Calu3 (cell line): ENCODE data around the gene LENEP. TPM values are rescaled to one million over a fixed set of nuclear protein-coding genes. Genes with fewer than 3 reads are reported as not detected.

Experiments used
- BruUV-seq: library from RNA; stranded (reverse); fragments of 400-500 nt; replicated peaks from 2 replicates; lab custom pipeline; 2021; lab: Mats Ljungman, UMichigan
- CTCF ChIA-PET: fragments of 300-600 bp; sonication (Branson Sonifier 250); formaldehyde crosslinking; loops from one replicate; lab custom pipeline; 2022; ENCODE audit warnings: antibody characterized with exemption; lab: Charles Lee
- DNase-seq: peaks from one replicate; pipeline ENCODE4 v3.0.0; 2022
- H3K27ac Mint-ChIP-seq: one replicate; pipeline ENCODE4 v1.8.0; 2022; ENCODE audit warnings: mixed read lengths; ENCODE audit not compliant: unreplicated experiment
- H3K27me3 Mint-ChIP-seq: one replicate; pipeline ENCODE4 v1.8.0; 2022; ENCODE audit warnings: mixed read lengths; ENCODE audit not compliant: unreplicated experiment
- H3K36me3 Mint-ChIP-seq: one replicate; pipeline ENCODE4 v1.8.0; 2022; ENCODE audit warnings: mild to moderate bottlenecking, moderate library complexity, mixed read lengths; ENCODE audit not compliant: insufficient read depth, unreplicated experiment
- H3K4me1 Mint-ChIP-seq: one replicate; pipeline ENCODE4 v1.8.0; 2022; ENCODE audit warnings: mild to moderate bottlenecking, low read depth, mixed read lengths; ENCODE audit not compliant: unreplicated experiment
- H3K4me3 Mint-ChIP-seq: one replicate; pipeline ENCODE4 v1.8.0; 2022; ENCODE audit warnings: mild to moderate bottlenecking, low read depth, moderate library complexity, mixed read lengths; ENCODE audit not compliant: unreplicated experiment
- H3K9me3 Mint-ChIP-seq: one replicate; pipeline ENCODE4 v1.8.0; 2022; ENCODE audit warnings: low read depth, mixed read lengths; ENCODE audit not compliant: unreplicated experiment
- CTCF ChIP-seq: fragments of 200-600 bp; IDR thresholded peaks from one replicate; pipeline ENCODE4 v1.8.0; 2022; ENCODE audit warnings: antibody characterized with exemption; ENCODE audit not compliant: unreplicated experiment
- intact Hi-C: fragments of 100-400 bp; cut with micrococcal nuclease; formaldehyde crosslinking; loops from one replicate; pipeline ENCODE4 v1.10.0; 2022; ENCODE audit not compliant: unreplicated experiment
- total RNA-seq: library from RNA; stranded (reverse); gene quantifications from 2 replicates; pipeline ENCODE4 v1.2.3, GENCODE V29; 2022

Gene LENEP
- total RNA-seq, 1 experiment from 2014 or later: 1.1 TPM

GRCh38 chr1:155016231-155016831 lies 22.9 kb downstream of the LENEP start:
- H3K36me3 Mint-ChIP-seq: peaks cover 56% of the 10 kb centered on the region

GRCh38 chr1:155017041-155017945 lies 23.9 kb downstream of the LENEP start:
- intact Hi-C loops: loop anchor here (2.0 kb wide), 1 partner anchor 14 kb away; the partner anchor contains the start of gene ZBTB7B
- peaks cover 56% of the 10 kb centered on the region for H3K36me3 Mint-ChIP-seq
- H3K27ac Mint-ChIP-seq: peak overlapping the region; percentile 79

More at GRCh38 chr1:155016231-155016831, 22.9 kb downstream of the LENEP start:
- H3K9me3 Mint-ChIP-seq: no peaks in the 10 kb centered on the region
- no peaks in the 10 kb centered on the region for H3K27me3 Mint-ChIP-seq
- H3K4me3 Mint-ChIP-seq: no peak overlapping the region
- no TSS peak for BruUV-seq
- intact Hi-C loops: loop anchor here (2.0 kb wide), 1 partner anchor 14 kb away; the partner anchor contains the start of gene ZBTB7B
- peak overlapping the region; percentile 51 for H3K27ac Mint-ChIP-seq
- DNase-seq: no peak
- no peak for TF ChIP-seq CTCF
- CTCF ChIA-PET: interaction anchor here (0.6 to 1.9 kb wide), 8 partner anchors 10 to 109 kb away, joined by 3 to 11 read pairs (median 9); partner anchors contain the start of genes PBXIP1 and ZBTB7B
- H3K4me1 Mint-ChIP-seq: peaks cover 30% of the 10 kb centered on the region

GRCh38 chr1:155017946-155018316 lies 24.5 kb downstream of the LENEP start:
- intact Hi-C loops: loop anchor here (2.0 kb wide), 1 partner anchor 15 kb away; the partner anchor contains the start of gene ZBTB7B
- DNase-seq: no peak

More at GRCh38 chr1:155017041-155017945, 23.9 kb downstream of the LENEP start:
- no TSS peak for BruUV-seq
- DNase-seq: peak; percentile 96
- CTCF ChIA-PET: interaction anchor here (0.5 to 1.9 kb wide), 27 partner anchors 11 to 1342 kb away, joined by 3 to 13 read pairs (median 4); partner anchors contain the start of genes ADAM15, LENEP, PBXIP1 and PYGO2
- Mint-ChIP-seq H3K4me1 (peaks cover 37% of the 10 kb centered on the region), H3K4me3 (peak overlapping the region; percentile 60), H3K27me3 (no peaks in the 10 kb centered on the region), H3K9me3 (no peaks in the 10 kb centered on the region)
- TF ChIP-seq CTCF: peak; percentile 99

More at GRCh38 chr1:155017946-155018316, 24.5 kb downstream of the LENEP start:
- no peak for TF ChIP-seq CTCF
- no peaks in the 10 kb centered on the region for H3K9me3 Mint-ChIP-seq
- H3K36me3 Mint-ChIP-seq: peaks cover 54% of the 10 kb centered on the region
- H3K27ac Mint-ChIP-seq: peak overlapping the region; percentile 79
- BruUV-seq: TSS peak; percentile 7
- CTCF ChIA-PET: interaction anchor here (0.5 to 1.9 kb wide), 26 partner anchors 11 to 1341 kb away, joined by 3 to 13 read pairs (median 5); partner anchors contain the start of genes ADAM15, LENEP, PBXIP1 and PYGO2
- no peaks in the 10 kb centered on the region for H3K27me3 Mint-ChIP-seq
- H3K4me1 Mint-ChIP-seq: peaks cover 39% of the 10 kb centered on the region
- peak overlapping the region; percentile 60 for H3K4me3 Mint-ChIP-seq
